Ishikawa (cell line): ENCODE measurements around the gene GATM.

Experiments
- CEBPB ChIP-seq: IDR thresholded peaks from 2 replicates; pipeline ENCODE4 v1.6.1; 2012
- CREB1 ChIP-seq: IDR thresholded peaks from 2 replicates; pipeline ENCODE4 v1.6.1; 2012; ENCODE audit warnings: low read depth
- EGR1 ChIP-seq: IDR thresholded peaks from 2 replicates; pipeline ENCODE4 v1.6.1; 2012
- EP300 ChIP-seq: IDR thresholded peaks from 2 replicates; pipeline ENCODE4 v1.6.1; 2012; ENCODE audit warnings: borderline replicate concordance
- FOXM1 ChIP-seq: IDR thresholded peaks from 2 replicates; pipeline ENCODE4 v1.6.1; 2012; ENCODE audit warnings: low read depth, borderline replicate concordance
- MAX ChIP-seq: IDR thresholded peaks from 2 replicates; pipeline ENCODE4 v1.6.1; 2012
- NFIC ChIP-seq: IDR thresholded peaks from 2 replicates; pipeline ENCODE4 v1.6.1; 2012
- RAD21 ChIP-seq: IDR thresholded peaks from 2 replicates; pipeline ENCODE4 v1.6.1; 2012; ENCODE audit warnings: low read depth
- REST ChIP-seq: IDR thresholded peaks from 2 replicates; pipeline ENCODE4 v1.6.1; 2012; ENCODE audit warnings: low read depth, mild to moderate bottlenecking
- TAF1 ChIP-seq: IDR thresholded peaks from 2 replicates; pipeline ENCODE4 v1.6.1; 2012; ENCODE audit warnings: low read depth, mild to moderate bottlenecking
- TEAD4 ChIP-seq: IDR thresholded peaks from 2 replicates; pipeline ENCODE4 v1.6.1; 2012
- USF1 ChIP-seq: IDR thresholded peaks from 2 replicates; pipeline ENCODE4 v1.6.1; 2012
- YY1 ChIP-seq: IDR thresholded peaks from 2 replicates; pipeline ENCODE4 v1.6.1; 2012; ENCODE audit warnings: low read depth
- ZBTB7A ChIP-seq: IDR thresholded peaks from 2 replicates; pipeline ENCODE4 v1.6.1; 2012; ENCODE audit warnings: low read depth

GRCh38 chr15:45326280-45326679 is 52.1 kb downstream of the GATM start:
- TF ChIP-seq REST (no peak), TAF1 (no peak), MAX (no peak), CEBPB (no peak), RAD21 (no peak), ZBTB7A (no peak), USF1 (no peak), EP300 (no peak), CREB1 (no peak), TEAD4 (no peak), EGR1 (no peak), YY1 (no peak), NFIC (no peak), FOXM1 (no peak)
